ENCODE results near the gene CHI3L1. TPM values are rescaled to one million over a fixed set of nuclear protein-coding genes. Genes with fewer than 3 reads are reported as not detected.

CHI3L1 gene
- polyA plus RNA-seq, 1 of the 3 experiments (the other 2 are of a cell fraction), result not detected

- TF ChIP-seq, protein P1, sequence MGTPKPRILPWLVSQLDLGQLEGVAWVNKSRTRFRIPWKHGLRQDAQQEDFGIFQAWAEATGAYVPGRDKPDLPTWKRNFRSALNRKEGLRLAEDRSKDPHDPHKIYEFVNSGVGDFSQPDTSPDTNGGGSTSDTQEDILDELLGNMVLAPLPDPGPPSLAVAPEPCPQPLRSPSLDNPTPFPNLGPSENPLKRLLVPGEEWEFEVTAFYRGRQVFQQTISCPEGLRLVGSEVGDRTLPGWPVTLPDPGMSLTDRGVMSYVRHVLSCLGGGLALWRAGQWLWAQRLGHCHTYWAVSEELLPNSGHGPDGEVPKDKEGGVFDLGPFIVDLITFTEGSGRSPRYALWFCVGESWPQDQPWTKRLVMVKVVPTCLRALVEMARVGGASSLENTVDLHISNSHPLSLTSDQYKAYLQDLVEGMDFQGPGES (IDR thresholded peaks at IDR 0.05; ENCODE audit: low read depth, low read length), result no peak
- TF ChIP-seq SIN3A (IDR thresholded peaks at IDR 0.05; ENCODE audit: borderline replicate concordance, low read depth, low read length) (no peak), POLR2AphosphoS5 (IDR thresholded peaks at IDR 0.05; ENCODE audit: low read depth, low read length) (no peak), NRF1 (IDR thresholded peaks at IDR 0.05; ENCODE audit: low read depth, low read length) (no peak)
Measured at GRCh38 chr1:203161703-203162102, 24.8 kb downstream of the CHI3L1 start (continued).

DNA sequence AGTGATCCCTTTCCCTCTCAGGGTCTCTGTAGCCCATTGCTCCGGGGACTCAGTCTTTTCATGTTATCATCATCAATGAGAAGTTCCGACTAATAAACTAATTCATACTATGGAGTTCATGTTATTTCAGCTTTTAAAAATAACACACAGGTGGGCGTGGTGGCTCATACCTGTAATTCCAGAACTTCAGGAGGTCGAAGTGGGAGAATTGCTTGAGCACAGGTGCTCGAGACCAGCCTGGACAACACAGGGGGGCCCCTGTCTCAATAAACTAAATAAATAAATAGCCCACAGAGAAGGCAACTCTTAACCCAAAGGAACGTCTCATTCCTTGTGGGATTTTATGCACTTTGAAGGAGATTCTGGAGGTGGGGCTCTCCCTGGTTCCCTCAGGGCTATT, 25.3 kb downstream of the CHI3L1 start:
- Histone ChIP-seq H3K27ac (ENCODE audit: low read depth in 2 of 2, low read length in 1 of 2) (no peak overlapping the region), H3K9me3 (no peaks in the 10 kb centered on the region), H3K4me1 (ENCODE audit: control insufficient read depth in 1 of 2, insufficient read depth in 2 of 2, low read depth in 1 of 2, low read length in 1 of 2) (no peaks in the 10 kb centered on the region; a peak in 1 of 4 replicates), H3K79me2 (ENCODE audit: insufficient read depth) (no peaks in the 10 kb centered on the region), H3K9ac (no peak overlapping the region), H3K4me2 (no peak overlapping the region), H3K9me2 (no peaks in the 10 kb centered on the region), H2AFZ (ENCODE audit: low read depth) (no peak overlapping the region), H3K4me3 (ENCODE audit: low read depth in 2 of 2, low read length in 1 of 2) (no peak overlapping the region), H3F3A (replicated peaks; ENCODE audit: insufficient read depth) (no peaks in the 10 kb centered on the region), H4K20me1 (ENCODE audit: insufficient read depth) (no peaks in the 10 kb centered on the region), H3K36me3 (replicated peaks in 1 of 2; ENCODE audit: control insufficient read depth in 1 of 2, insufficient read depth in 2 of 2, low read length in 1 of 2) (no peaks in the 10 kb centered on the region), H3K27me3 (ENCODE audit: insufficient read depth) (no peaks in the 10 kb centered on the region)
- no peak for DNase-seq
- WGBS (ENCODE audit: low lambda C conversion rate), result 65% methylated on average over 6 of the region's 6 CpGs
- CTCF ChIA-PET, result interaction anchor here (1.2 to 2.2 kb wide), 2 partner anchors 55 to 122 kb away, joined by 3 to 5 read pairs; no protein-coding TSS in a partner anchor
- POLR2A ChIA-PET, result no interaction called here
- TF ChIP-seq GABPA (IDR thresholded peaks at IDR 0.05; ENCODE audit: low read depth) (no peak), SMC3 (IDR thresholded peaks at IDR 0.05; ENCODE audit: low read depth, low read length) (no peak), RXRA (IDR thresholded peaks at IDR 0.05; ENCODE audit: borderline replicate concordance, low read depth) (no peak), JUND (IDR thresholded peaks at IDR 0.05) (no peak), ELF1 (IDR thresholded peaks at IDR 0.05) (no peak), TCF12 (IDR thresholded peaks at IDR 0.05) (no peak), MEF2A (IDR thresholded peaks at IDR 0.05; ENCODE audit: borderline replicate concordance, low read depth) (no peak), REST (IDR thresholded peaks at IDR 0.05; ENCODE audit: low read depth, low read length) (no peak), TAF1 (IDR thresholded peaks at IDR 0.05; ENCODE audit: borderline replicate concordance, low read depth, low read length) (no peak), RFX5 (IDR thresholded peaks at IDR 0.05; ENCODE audit: low read length) (no peak)
- TF ChIP-seq, protein P1 (IDR thresholded peaks at IDR 0.05; ENCODE audit: low read depth, low read length), result no peak

Measured in SK-N-SH (cell line).